PFSK-1 (cell line): ENCODE results near the gene TRAM2.

Experiments
- POLR2AphosphoS5 ChIP-seq: IDR thresholded peaks from 2 replicates; pipeline ENCODE4 v1.6.1; 2012; ENCODE audit warnings: low read depth, mild to moderate bottlenecking, control low read depth, low read length, moderate library complexity
- TAF1 ChIP-seq: IDR thresholded peaks from 2 replicates; pipeline ENCODE4 v1.6.1; 2012; ENCODE audit warnings: low read length, control low read depth, borderline replicate concordance; ENCODE audit not compliant: insufficient read depth

GRCh38 chr6:52596371-52597028 is 19.6 kb upstream of the TRAM2 start:
- TF ChIP-seq POLR2AphosphoS5: no peak
- TF ChIP-seq TAF1: no peak
